Measurements from ENCODE around the gene CTNND2. TPM values are rescaled to one million over a fixed set of nuclear protein-coding genes. Genes with fewer than 3 reads are reported as not detected.

CTNND2 gene
- total RNA-seq, 1 experiment from 2014 or later = 7.0 TPM

DNA sequence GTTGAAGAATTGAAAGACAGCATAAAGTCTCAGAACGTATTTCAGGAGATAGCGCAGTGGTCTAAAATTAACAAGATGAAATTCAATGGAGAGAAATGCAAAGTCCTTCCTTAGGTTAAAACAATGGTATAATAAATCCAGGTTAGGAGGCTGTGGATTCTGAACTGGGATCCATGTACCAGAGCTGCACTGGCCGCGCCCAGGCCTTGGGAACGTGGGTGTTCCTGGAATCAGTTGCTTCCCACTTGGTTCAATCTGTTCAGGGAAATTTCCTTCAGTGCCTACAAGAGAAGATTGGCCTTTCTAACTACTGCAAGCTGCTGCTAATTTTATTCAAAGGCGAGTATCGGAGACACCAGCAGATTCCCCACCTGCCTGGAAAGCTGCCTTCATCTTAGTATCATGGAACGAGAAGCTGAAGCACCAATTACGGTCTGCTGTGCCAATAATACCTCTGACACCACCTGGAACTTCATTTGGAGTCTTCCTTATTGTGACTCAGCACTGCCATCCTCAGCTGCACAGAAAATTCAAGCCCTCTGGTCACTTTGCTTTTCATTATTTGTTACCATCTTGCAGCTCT, 14.3 kb upstream of the CTNND2 start:
- H2AFZ ChIP-seq (ENCODE audit: low read length) = no peak overlapping the region
- H3K4me1 Mint-ChIP-seq = no peaks in the 10 kb centered on the region
- H3K36me3 Mint-ChIP-seq (ENCODE audit: insufficient read depth in 1 of 3, low read depth in 3 of 3) = peaks cover 0 to 8% (median 0%) of the 10 kb centered on the region in 3 experiments; a peak in 1 of 7 replicates

More for the DNA sequence above, 14.3 kb upstream of the CTNND2 start:
- H3K4me2 ChIP-seq (ENCODE audit: insufficient read depth, insufficient read length, low read length) = no peak overlapping the region
- H3K27ac Mint-ChIP-seq = no peak overlapping the region
- no peak overlapping the region for H3K4ac ChIP-seq (ENCODE audit: low read depth, low read length)
- no peak overlapping the region for H2BK12ac ChIP-seq (ENCODE audit: insufficient read length, low read depth, low read length)
- no peak overlapping the region for H3K18ac ChIP-seq (ENCODE audit: insufficient read length, low read depth, low read length)
- DNase-seq = no peak
- H2BK120ac ChIP-seq (ENCODE audit: low read depth, low read length, poor library complexity, severe bottlenecking) = no peak overlapping the region
- TF ChIP-seq, protein P1, sequence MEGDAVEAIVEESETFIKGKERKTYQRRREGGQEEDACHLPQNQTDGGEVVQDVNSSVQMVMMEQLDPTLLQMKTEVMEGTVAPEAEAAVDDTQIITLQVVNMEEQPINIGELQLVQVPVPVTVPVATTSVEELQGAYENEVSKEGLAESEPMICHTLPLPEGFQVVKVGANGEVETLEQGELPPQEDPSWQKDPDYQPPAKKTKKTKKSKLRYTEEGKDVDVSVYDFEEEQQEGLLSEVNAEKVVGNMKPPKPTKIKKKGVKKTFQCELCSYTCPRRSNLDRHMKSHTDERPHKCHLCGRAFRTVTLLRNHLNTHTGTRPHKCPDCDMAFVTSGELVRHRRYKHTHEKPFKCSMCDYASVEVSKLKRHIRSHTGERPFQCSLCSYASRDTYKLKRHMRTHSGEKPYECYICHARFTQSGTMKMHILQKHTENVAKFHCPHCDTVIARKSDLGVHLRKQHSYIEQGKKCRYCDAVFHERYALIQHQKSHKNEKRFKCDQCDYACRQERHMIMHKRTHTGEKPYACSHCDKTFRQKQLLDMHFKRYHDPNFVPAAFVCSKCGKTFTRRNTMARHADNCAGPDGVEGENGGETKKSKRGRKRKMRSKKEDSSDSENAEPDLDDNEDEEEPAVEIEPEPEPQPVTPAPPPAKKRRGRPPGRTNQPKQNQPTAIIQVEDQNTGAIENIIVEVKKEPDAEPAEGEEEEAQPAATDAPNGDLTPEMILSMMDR (conservative IDR thresholded peaks at IDR 0.05) = no peak
- no peak overlapping the region for H3K4me3 Mint-ChIP-seq
- H3K79me2 ChIP-seq (ENCODE audit: insufficient read depth, low read length) = no peaks in the 10 kb centered on the region
- no peak overlapping the region for H3K14ac ChIP-seq (ENCODE audit: insufficient read depth, low read length)
- no peaks in the 10 kb centered on the region for H3K9me3 ChIP-seq (ENCODE audit: control insufficient read depth, low read depth, low read length)
- no CpG with 5 or more reads among the region's 9 CpGs for WGBS (ENCODE audit: extremely low coverage, insufficient read length, low lambda C conversion rate)
- no peak overlapping the region for H4K5ac ChIP-seq (ENCODE audit: insufficient read length, low read depth, low read length)
- H3K9ac ChIP-seq (ENCODE audit: extremely low read depth, insufficient read length, low read length) = no peak overlapping the region
- H3K9me3 Mint-ChIP-seq = peaks cover 5 to 6% of the 10 kb centered on the region in 2 experiments; a peak in 4 of 5 replicates
- no peak overlapping the region for H3K23ac ChIP-seq (ENCODE audit: insufficient read length, low read depth, low read length)
- H3T11ph ChIP-seq (ENCODE audit: low read length) = no peak overlapping the region
- H2BK15ac ChIP-seq (ENCODE audit: low read depth, low read length) = no peak overlapping the region
- no peak overlapping the region for H4K8ac ChIP-seq (replicated peaks; ENCODE audit: insufficient read length, low read depth, low read length)
- H3K23me2 ChIP-seq (ENCODE audit: insufficient read length, low read depth, low read length, poor library complexity, severe bottlenecking) = no peaks in the 10 kb centered on the region
- H4K20me1 ChIP-seq (ENCODE audit: control insufficient read depth, insufficient read depth, insufficient read length) = no peaks in the 10 kb centered on the region
- no peaks in the 10 kb centered on the region for H3K4me1 ChIP-seq (ENCODE audit: insufficient read depth, low read length)
- H2BK20ac ChIP-seq (ENCODE audit: low read depth, low read length, poor library complexity, severe bottlenecking) = no peak overlapping the region
- H3K27me3 Mint-ChIP-seq (ENCODE audit: low read depth) = no peaks in the 10 kb centered on the region
- no peak overlapping the region for H3K27ac ChIP-seq (ENCODE audit: insufficient read length, low read depth, low read length)
- no peak overlapping the region for H2BK5ac ChIP-seq (ENCODE audit: insufficient read length, low read length)
- no peaks in the 10 kb centered on the region for H3K27me3 ChIP-seq (ENCODE audit: insufficient read depth, low read length)
- H3K56ac ChIP-seq (ENCODE audit: insufficient read length, low read depth, low read length) = no peak overlapping the region
- no peak overlapping the region for H2AK5ac ChIP-seq (ENCODE audit: insufficient read length, low read length)
- H3K79me1 ChIP-seq (ENCODE audit: insufficient read depth, low read depth, low read length, poor library complexity, severe bottlenecking) = no peaks in the 10 kb centered on the region
- H4K91ac ChIP-seq (ENCODE audit: insufficient read length, low read depth, low read length) = no peak overlapping the region
